Skeletal muscle satellite cell (primary cell): ENCODE data around the gene TALDO1.

Source experiments
- H3K27me3 ChIP-seq: 2 replicates; pipeline ENCODE4 v1.7.0; 2013; ENCODE audit warnings: low read length; ENCODE audit not compliant: control insufficient read depth, insufficient read depth
- H3K36me3 ChIP-seq: 2 replicates; pipeline ENCODE4 v1.7.0; 2013; ENCODE audit warnings: mild to moderate bottlenecking, control low read depth, low read length; ENCODE audit not compliant: insufficient read depth
- H3K4me1 ChIP-seq: 2 replicates; pipeline ENCODE4 v1.7.0; 2013; ENCODE audit warnings: low read length; ENCODE audit not compliant: control insufficient read depth, insufficient read depth
- H3K4me2 ChIP-seq: 2 replicates; pipeline ENCODE4 v1.7.0; 2013; ENCODE audit warnings: mild to moderate bottlenecking, low read length
- H3K4me3 ChIP-seq: 2 replicates; pipeline ENCODE4 v1.7.0; 2013; ENCODE audit warnings: low read length
- H3K9ac ChIP-seq: 2 replicates; pipeline ENCODE4 v1.7.0; 2013; ENCODE audit warnings: mild to moderate bottlenecking, low read depth, low read length, moderate library complexity
- H3K9me3 ChIP-seq: replicated peaks from 2 replicates; pipeline ENCODE4 v1.7.0; 2013; ENCODE audit warnings: mild to moderate bottlenecking, control low read depth, low read length

TALDO1 gene

GRCh38 chr11:794766-795633 is 47.7 kb downstream of the TALDO1 start:
- peaks cover 13% of the 10 kb centered on the region for H3K36me3 ChIP-seq
- peak overlapping the region; percentile 88 for H3K4me3 ChIP-seq
- peak overlapping the region; percentile 90 for H3K4me2 ChIP-seq
- peaks cover 35% of the 10 kb centered on the region for H3K4me1 ChIP-seq
- H3K9ac ChIP-seq: no peak overlapping the region
- H3K9me3 ChIP-seq: no peaks in the 10 kb centered on the region
- no peaks in the 10 kb centered on the region for H3K27me3 ChIP-seq

GRCh38 chr11:795634-796564 is 48.6 kb downstream of the TALDO1 start:
- Histone ChIP-seq H3K4me1 (peaks cover 35% of the 10 kb centered on the region), H3K4me3 (peak overlapping the region; percentile 88), H3K27me3 (no peaks in the 10 kb centered on the region)

DNA sequence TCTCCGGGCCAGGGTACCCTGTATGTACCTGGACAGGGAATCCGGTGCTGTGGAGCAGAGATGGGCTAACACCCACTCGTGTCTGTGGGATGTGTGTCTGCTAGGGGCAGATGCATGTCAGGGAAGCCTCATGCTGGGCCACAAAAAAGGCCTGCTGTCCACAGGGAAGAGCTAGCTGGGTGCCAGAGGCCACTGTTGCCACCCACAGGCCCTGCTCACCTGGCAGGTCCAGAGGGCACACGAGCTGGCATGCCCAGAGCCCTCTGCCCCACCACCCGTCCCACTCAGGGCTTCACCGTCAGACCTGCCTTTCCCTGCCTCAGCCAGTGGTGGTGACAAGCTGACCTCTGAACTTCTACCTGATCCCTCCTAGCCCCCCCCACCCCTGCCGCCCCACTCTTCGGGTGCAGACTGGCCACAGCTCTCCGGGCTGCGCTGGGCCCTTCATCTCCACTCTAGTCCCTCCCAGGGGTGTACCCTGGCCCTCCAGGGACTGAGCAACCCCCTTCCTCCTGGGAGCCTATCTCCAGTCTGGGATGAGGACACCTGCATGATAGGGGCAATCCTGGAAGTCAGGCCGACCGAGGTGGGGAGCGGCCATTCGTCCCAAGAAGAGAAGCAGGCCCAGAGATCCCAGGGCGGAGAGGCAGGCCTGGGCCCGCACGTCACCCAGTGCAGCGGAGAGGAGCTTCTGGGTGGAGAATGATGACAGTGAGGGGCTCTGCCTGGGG is 49.5 kb downstream of the TALDO1 start:
- peaks cover 35% of the 10 kb centered on the region for H3K4me1 ChIP-seq
- peak overlapping the region; percentile 90 for H3K4me2 ChIP-seq
- peak overlapping the region; percentile 88 for H3K4me3 ChIP-seq
- peak overlapping the region; percentile 84 for H3K9ac ChIP-seq
- H3K27me3 ChIP-seq: no peaks in the 10 kb centered on the region
- no peaks in the 10 kb centered on the region for H3K9me3 ChIP-seq
- peaks cover 21% of the 10 kb centered on the region for H3K36me3 ChIP-seq

More at GRCh38 chr11:795634-796564, 48.6 kb downstream of the TALDO1 start:
- H3K9ac ChIP-seq: peak overlapping the region; percentile 84
- peak overlapping the region; percentile 90 for H3K4me2 ChIP-seq
- H3K9me3 ChIP-seq: no peaks in the 10 kb centered on the region
- peaks cover 13% of the 10 kb centered on the region for H3K36me3 ChIP-seq

DNA sequence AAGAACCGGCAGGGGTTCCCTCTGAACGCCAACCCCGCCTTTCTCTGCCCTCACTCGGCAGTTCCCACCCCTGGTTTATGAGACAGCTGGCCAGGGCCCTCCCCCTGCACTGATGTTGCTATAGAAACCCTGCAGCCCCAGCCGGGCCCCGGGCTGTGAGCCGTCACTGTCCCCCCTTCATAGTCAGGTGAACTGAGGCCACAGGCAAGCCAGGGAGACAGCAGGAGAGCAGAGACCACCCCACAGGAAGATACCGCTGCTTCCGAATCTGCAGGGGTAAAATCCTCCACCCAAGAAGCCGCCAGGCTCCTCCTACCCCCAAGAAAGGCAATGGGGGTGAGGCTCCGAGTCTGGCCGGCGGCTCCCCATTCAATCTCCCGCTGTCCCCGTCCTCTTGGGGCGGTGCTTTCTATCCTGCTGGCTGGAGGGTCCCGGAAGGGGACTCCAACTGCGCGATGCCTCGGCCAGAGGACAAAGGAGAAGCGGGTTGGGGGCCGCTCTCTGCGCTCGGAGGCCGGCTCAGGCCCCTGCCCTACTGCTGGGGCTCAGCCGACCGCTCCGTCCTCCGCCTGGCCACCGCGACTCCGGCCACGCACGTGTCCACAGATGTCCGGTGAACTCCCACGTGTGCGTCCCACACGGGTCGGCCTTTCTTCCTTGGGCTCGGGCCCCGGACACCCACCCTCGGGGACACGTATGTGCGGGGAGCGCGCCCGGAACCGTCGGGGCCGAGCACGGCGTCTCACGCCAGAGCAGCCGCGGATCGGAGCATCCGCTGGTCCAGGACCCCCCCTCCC is 50.2 kb downstream of the TALDO1 start:
- no peaks in the 10 kb centered on the region for H3K27me3 ChIP-seq
- peak overlapping the region; percentile 88 for H3K4me3 ChIP-seq
- peak overlapping the region; percentile 84 for H3K9ac ChIP-seq
- H3K4me2 ChIP-seq: peak overlapping the region; percentile 90
- H3K4me1 ChIP-seq: peaks cover 35% of the 10 kb centered on the region
- H3K36me3 ChIP-seq: peaks cover 28% of the 10 kb centered on the region
- H3K9me3 ChIP-seq: no peaks in the 10 kb centered on the region

- Histone ChIP-seq H3K27me3 (no peaks in the 10 kb centered on the region), H3K9me3 (no peaks in the 10 kb centered on the region), H3K36me3 (peaks cover 28% of the 10 kb centered on the region), H3K4me3 (peak within 1 kb of the TSS; percentile 88), H3K9ac (peak within 1 kb of the TSS; percentile 84), H3K4me2 (peak within 1 kb of the TSS; percentile 90), H3K4me1 (peaks cover 35% of the 10 kb centered on the region)
Measured at GRCh38 chr11:798093-798713, 50.9 kb downstream of the TALDO1 start, which contains the start of gene SLC25A22. Gene SLC25A22, minus strand, starts transcription at chr11:798281. Its CDS starts 3,275 bp downstream, at chr11:795006.

GRCh38 chr11:799641-800316 is 52.5 kb downstream of the TALDO1 start:
- H3K4me3 ChIP-seq: no peak overlapping the region
- H3K36me3 ChIP-seq: peaks cover 20% of the 10 kb centered on the region
- H3K4me1 ChIP-seq: peaks cover 37% of the 10 kb centered on the region
- H3K9me3 ChIP-seq: no peaks in the 10 kb centered on the region
- H3K27me3 ChIP-seq: no peaks in the 10 kb centered on the region
- H3K4me2 ChIP-seq: no peak overlapping the region
- H3K9ac ChIP-seq: no peak overlapping the region

DNA sequence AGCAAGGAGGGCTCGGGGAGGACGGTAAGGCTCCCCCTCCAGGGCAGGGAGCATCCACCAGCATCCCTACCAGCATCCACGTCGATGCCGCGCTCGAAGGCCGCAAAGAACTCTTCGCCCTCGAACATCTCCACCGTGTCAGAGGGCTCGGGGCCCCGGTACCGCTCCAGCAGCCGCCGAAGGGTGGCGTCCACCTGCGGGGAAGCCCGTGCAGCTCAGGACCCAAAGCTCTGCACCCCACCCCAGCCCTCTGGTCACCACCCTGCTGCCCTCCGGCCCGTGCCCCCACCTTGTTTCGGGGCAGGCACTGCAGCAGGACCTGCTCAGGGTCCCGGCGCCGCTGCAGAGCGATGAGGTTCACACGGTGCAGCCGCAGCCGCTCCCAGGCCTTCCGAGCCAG is 53.2 kb downstream of the TALDO1 start:
- H3K9ac ChIP-seq: no peak overlapping the region

DNA sequence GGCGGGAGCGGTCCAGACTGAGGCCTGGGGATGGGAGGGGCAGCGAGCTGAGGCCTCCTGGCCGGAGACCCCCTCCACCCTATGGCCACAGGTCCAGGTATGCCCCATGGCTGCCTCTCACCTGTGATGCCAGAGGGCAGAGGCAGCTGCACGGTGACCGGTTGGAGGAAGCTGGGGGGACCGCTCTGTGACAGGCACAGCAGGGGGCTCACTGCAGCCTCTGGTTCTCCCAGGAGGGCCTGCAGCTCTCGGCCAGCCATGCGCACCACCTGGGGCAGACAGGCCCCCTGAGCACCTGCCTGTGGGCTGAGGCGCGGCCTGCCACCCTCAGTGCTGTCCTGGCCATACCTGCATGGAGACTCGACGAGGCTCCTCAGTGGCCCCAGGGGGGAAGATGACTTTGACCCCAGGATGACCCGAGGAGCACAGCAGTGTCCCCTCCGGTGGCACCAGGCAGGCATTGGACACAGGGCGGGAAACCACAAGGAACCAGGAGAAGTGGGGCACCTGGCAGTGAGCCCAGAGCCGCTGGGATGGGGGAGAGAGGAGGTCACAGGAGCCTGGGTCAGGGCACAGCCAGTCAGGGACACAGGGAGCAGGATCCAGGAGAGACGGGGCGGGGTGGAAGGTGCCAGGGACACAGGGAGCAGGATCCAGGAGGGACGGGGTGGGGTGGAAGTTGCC is 54.0 kb downstream of the TALDO1 start:
- H3K4me2 ChIP-seq: no peak overlapping the region
- no peak overlapping the region for H3K9ac ChIP-seq
- H3K4me3 ChIP-seq: no peak overlapping the region
- H3K9me3 ChIP-seq: no peaks in the 10 kb centered on the region
- H3K36me3 ChIP-seq: peaks cover 20% of the 10 kb centered on the region
- H3K4me1 ChIP-seq: peaks cover 29% of the 10 kb centered on the region
- no peaks in the 10 kb centered on the region for H3K27me3 ChIP-seq

More for the DNA sequence above, 53.2 kb downstream of the TALDO1 start:
- Histone ChIP-seq H3K4me1 (peaks cover 34% of the 10 kb centered on the region), H3K4me2 (no peak overlapping the region), H3K9me3 (no peaks in the 10 kb centered on the region), H3K4me3 (no peak overlapping the region), H3K36me3 (peaks cover 20% of the 10 kb centered on the region), H3K27me3 (no peaks in the 10 kb centered on the region)

GRCh38 chr11:802018-802617 is 54.9 kb downstream of the TALDO1 start:
- Histone ChIP-seq H3K4me1 (peaks cover 20% of the 10 kb centered on the region), H3K9me3 (no peaks in the 10 kb centered on the region), H3K4me3 (no peak overlapping the region), H3K27me3 (no peaks in the 10 kb centered on the region), H3K4me2 (no peak overlapping the region), H3K9ac (no peak overlapping the region), H3K36me3 (peaks cover 20% of the 10 kb centered on the region)
